22Rv1 (cell line): Measurements from ENCODE around the gene TCF7L1.

Source experiments
- H3K27ac ChIP-seq: fragments of 450-650 bp; 2 replicates; pipeline ENCODE4 v1.5.1; 2017
- CTCF ChIP-seq: fragments of 450-650 bp; IDR thresholded peaks from 2 replicates; pipeline ENCODE4 v1.5.1; 2017; ENCODE audit warnings: mild to moderate bottlenecking
- ZFX ChIP-seq: fragments of 450-650 bp; IDR thresholded peaks from 2 replicates; pipeline ENCODE4 v1.6.1; 2017; ENCODE audit warnings: antibody characterized with exemption, borderline replicate concordance

The TCF7L1 gene

GRCh38 chr2:85170938-85171475 is 37.8 kb downstream of the TCF7L1 start:
- no peak overlapping the region for H3K27ac ChIP-seq
- no peak for TF ChIP-seq CTCF
- TF ChIP-seq ZFX, result no peak

GRCh38 chr2:85171916-85172315 is 38.7 kb downstream of the TCF7L1 start:
- no peak overlapping the region for H3K27ac ChIP-seq
- TF ChIP-seq CTCF, result no peak
- no peak for TF ChIP-seq ZFX

GRCh38 chr2:85173909-85174308 is 40.7 kb downstream of the TCF7L1 start:
- no peak for TF ChIP-seq ZFX
- TF ChIP-seq CTCF, result no peak
- H3K27ac ChIP-seq, result no peak overlapping the region

GRCh38 chr2:85174943-85175342 is 41.8 kb downstream of the TCF7L1 start:
- no peak for TF ChIP-seq CTCF
- TF ChIP-seq ZFX, result no peak
- 0 out of 2 replicates have a peak overlapping the region, but pooled peaks have one; percentile 29 for H3K27ac ChIP-seq

GRCh38 chr2:85175369-85176299 is 42.4 kb downstream of the TCF7L1 start:
- TF ChIP-seq CTCF (no peak), ZFX (no peak)
- H3K27ac ChIP-seq, result peak overlapping the region; percentile 29; the same call in 1 of the 2 replicates

GRCh38 chr2:85177031-85177824 is 44.0 kb downstream of the TCF7L1 start:
- TF ChIP-seq ZFX (no peak), CTCF (no peak)
- no peak overlapping the region for H3K27ac ChIP-seq

- H3K27ac ChIP-seq, result no peak overlapping the region
- TF ChIP-seq ZFX (no peak), CTCF (no peak)
Measured at GRCh38 chr2:85178154-85178553, 45.0 kb downstream of the TCF7L1 start.
